HFFc6 (cell line): Measurements from ENCODE around the gene PSAP. TPM values are rescaled to one million over a fixed set of nuclear protein-coding genes. Genes with fewer than 3 reads are reported as not detected.
A peak's percentile ranks its signal among the peaks of the same experiment; 100 is the strongest.
"Not testable (repeated sequence)": the region's sequence is repeated elsewhere in the genome, so short reads cannot be mapped to it uniquely, and the experiment has no call there.

Source experiments
- DNase-seq: peaks from one replicate; pipeline ENCODE4 v3.0.0-alpha.2; 2018
- H3K27ac Mint-ChIP-seq: 2 replicates; pipeline ENCODE4 v1.8.0; 2020; ENCODE audit warnings: mild to moderate bottlenecking, mixed read lengths
- H3K27me3 Mint-ChIP-seq: 2 replicates; pipeline ENCODE4 v1.8.0; 2021; ENCODE audit warnings: mild to moderate bottlenecking, moderate library complexity, mixed read lengths; ENCODE audit not compliant: insufficient read depth
- H3K36me3 Mint-ChIP-seq: 2 replicates; pipeline ENCODE4 v1.8.0; 2021; ENCODE audit warnings: low read depth, mixed read lengths
- H3K4me1 Mint-ChIP-seq: 2 replicates; pipeline ENCODE4 v1.8.0; 2020; ENCODE audit warnings: low read depth, mixed read lengths
- H3K4me3 Mint-ChIP-seq: 2 replicates; pipeline ENCODE4 v1.8.0; 2020; ENCODE audit warnings: mild to moderate bottlenecking, moderate library complexity, mixed read lengths
- H3K9me3 Mint-ChIP-seq: 2 replicates; pipeline ENCODE4 v1.8.0; 2020; ENCODE audit warnings: mild to moderate bottlenecking, mixed read lengths
- CTCF ChIP-seq: fragments of 200-600 bp; sonication (generic); IDR thresholded peaks from 2 replicates; pipeline ENCODE4 v1.5.0; 2021; ENCODE audit warnings: antibody characterized with exemption, mild to moderate bottlenecking
- total RNA-seq, 6 experiments: library from RNA; stranded (reverse); fragmentation: NEBNext Ultra II Directional; extraction: Animal tissue kit (Norgen Biotek cat#: 25700); gene quantifications; 2 replicates in 1 of 6; 3 replicates in 5 of 6; pipeline ENCODE4 v1.2.3, GENCODE V29; 2021

PSAP gene
- total RNA-seq, 6 experiments from 2014 or later, result 375 to 549 (median 404) TPM

GRCh38 chr10:71856619-71857018, 5.6 kb upstream of the PSAP start:
- no peaks in the 10 kb centered on the region for H3K36me3 Mint-ChIP-seq
- H3K27ac Mint-ChIP-seq, result no peak overlapping the region
- H3K9me3 Mint-ChIP-seq, result no peaks in the 10 kb centered on the region
- no peak for TF ChIP-seq CTCF
- H3K27me3 Mint-ChIP-seq, result peaks cover 5% of the 10 kb centered on the region; the same call in 1 of the 2 replicates
- no peak overlapping the region for H3K4me3 Mint-ChIP-seq
- DNase-seq, result no peak
- H3K4me1 Mint-ChIP-seq, result peaks cover 28% of the 10 kb centered on the region

GRCh38 chr10:71854031-71854430, 3.0 kb upstream of the PSAP start:
- peaks cover 10% of the 10 kb centered on the region for H3K36me3 Mint-ChIP-seq
- H3K27ac Mint-ChIP-seq, result no peak overlapping the region
- H3K9me3 Mint-ChIP-seq, result no peaks in the 10 kb centered on the region
- peaks cover 26% of the 10 kb centered on the region for H3K4me1 Mint-ChIP-seq
- H3K4me3 Mint-ChIP-seq, result no peak overlapping the region
- TF ChIP-seq CTCF, result no peak
- H3K27me3 Mint-ChIP-seq, result peaks cover 5% of the 10 kb centered on the region
- DNase-seq, result peak; percentile 34

- Mint-ChIP-seq H3K27me3 (peaks cover 5% of the 10 kb centered on the region), H3K4me3 (no peak overlapping the region), H3K4me1 (peaks cover 37% of the 10 kb centered on the region), H3K27ac (no peak overlapping the region), H3K36me3 (peaks cover 19% of the 10 kb centered on the region), H3K9me3 (no peaks in the 10 kb centered on the region)
- no peak for DNase-seq
- no peak for TF ChIP-seq CTCF
Observed at GRCh38 chr10:71852355-71852937, 1.4 kb upstream of the PSAP start.

GRCh38 chr10:71851465-71852095, 529 bp upstream of the PSAP start:
- H3K36me3 Mint-ChIP-seq, result peaks cover 19% of the 10 kb centered on the region
- H3K4me1 Mint-ChIP-seq, result peaks cover 37% of the 10 kb centered on the region
- H3K4me3 Mint-ChIP-seq, result peak overlapping the region; percentile 99
- not testable (repeated sequence) for H3K9me3 Mint-ChIP-seq, H3K27me3 Mint-ChIP-seq, DNase-seq
- peak overlapping the region; percentile 78 for H3K27ac Mint-ChIP-seq

- Mint-ChIP-seq H3K27me3 (peaks cover 6% of the 10 kb centered on the region), H3K4me3 (peak overlapping the region; percentile 99), H3K4me1 (peaks cover 44% of the 10 kb centered on the region), H3K9me3 (no peaks in the 10 kb centered on the region), H3K27ac (peak overlapping the region; percentile 78), H3K36me3 (peaks cover 19% of the 10 kb centered on the region)
- no peak for DNase-seq
- no peak for TF ChIP-seq CTCF
Observed at GRCh38 chr10:71850021-71850742, 869 bp downstream of the PSAP start.

- Mint-ChIP-seq H3K9me3 (no peaks in the 10 kb centered on the region), H3K36me3 (peaks cover 19% of the 10 kb centered on the region), H3K27me3 (peaks cover 3% of the 10 kb centered on the region; the same call in 1 of the 2 replicates), H3K27ac (no peak overlapping the region; the same call in 1 of the 2 replicates), H3K4me1 (peaks cover 44% of the 10 kb centered on the region), H3K4me3 (peak overlapping the region; percentile 99)
- no peak for TF ChIP-seq CTCF
- DNase-seq, result no peak
Observed at GRCh38 chr10:71849461-71849908, 1.6 kb downstream of the PSAP start.
